Suppressor macrophage (primary cell): ENCODE results near the gene YIPF7.

Experiments
- DNase-seq, 4 experiments: peaks; one replicate each; pipeline ENCODE4 v3.0.0-alpha.2; 2020 to 2022

YIPF7 gene

DNA sequence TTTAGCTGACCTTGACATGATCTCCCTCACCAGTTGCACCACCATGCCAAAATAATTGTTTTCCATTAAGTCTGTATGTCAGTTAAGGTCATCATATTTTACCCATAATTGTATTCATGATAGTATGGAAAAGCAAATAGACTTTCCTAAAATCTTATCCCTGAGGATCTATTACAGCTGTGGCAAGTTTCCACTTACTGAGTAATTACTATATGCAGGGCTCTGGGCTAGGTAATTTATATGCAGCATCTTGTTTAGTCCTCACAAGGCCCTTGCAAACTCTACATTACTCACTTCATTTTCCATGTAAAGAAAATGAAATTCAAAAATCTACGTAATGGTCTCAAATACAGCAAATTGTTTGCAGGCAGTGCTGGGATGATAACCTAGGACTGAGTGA, 34.8 kb downstream of the YIPF7 start:
- DNase-seq, result no peak

DNA sequence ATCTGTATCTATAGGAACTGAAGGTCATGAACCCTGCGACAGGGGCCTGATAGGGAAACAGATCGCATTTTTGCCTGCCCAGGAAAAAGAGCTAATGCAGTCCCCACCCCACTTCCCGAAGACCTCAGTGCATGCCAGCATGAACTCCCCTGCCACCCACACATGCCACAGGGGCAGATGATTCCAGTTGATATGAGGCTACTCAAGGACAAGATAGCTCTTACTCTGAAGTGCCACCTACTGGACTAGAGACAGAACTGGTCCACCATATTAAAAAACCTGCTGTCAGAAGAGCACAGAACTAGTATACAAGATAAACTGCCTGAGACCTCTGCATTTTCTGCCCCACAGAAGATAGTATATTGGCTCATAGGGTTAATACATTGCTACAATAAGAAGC, 68.0 kb downstream of the YIPF7 start:
- peak in 1 of 4 experiments; percentile 0 for DNase-seq

DNA sequence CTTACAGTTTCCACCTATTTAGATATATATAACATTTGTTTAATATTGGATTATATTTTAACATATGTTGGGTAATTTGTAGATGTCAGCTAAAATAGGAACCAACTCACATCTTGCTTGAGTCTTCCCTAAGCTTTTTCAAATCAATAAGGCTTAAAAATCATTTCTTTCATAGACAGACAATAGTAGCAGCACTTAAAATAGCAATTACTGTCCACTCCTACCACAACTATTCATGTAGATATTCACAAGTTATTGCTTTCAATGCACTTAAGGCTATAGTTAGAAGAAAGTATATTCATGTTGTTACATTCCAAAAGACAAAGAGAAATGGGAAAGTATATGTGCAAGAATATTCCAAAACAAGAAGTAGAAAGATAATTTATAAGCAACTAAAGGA, 71.2 kb downstream of the YIPF7 start:
- DNase-seq, result no peak

DNA sequence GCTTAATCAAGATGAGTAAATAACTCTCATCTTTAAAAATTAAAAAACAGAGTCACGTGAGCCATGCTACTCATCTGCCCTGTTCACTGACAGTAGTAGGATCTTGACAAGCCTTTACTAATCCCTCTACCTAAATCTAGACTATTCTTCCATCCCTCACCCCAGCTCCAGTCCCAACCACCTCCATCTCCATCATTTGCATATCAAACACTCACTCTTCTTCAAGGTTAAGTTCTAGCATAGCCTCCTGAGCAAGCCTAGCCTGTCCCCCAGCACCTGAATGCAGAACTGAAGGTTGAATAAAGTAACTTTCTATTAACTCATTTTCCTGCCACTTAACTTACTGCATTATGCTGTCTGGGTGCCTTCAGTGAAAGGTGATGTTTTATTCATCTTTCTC, 72.5 kb downstream of the YIPF7 start:
- no peak for DNase-seq
